ENCODE data around the gene NTSR2. TPM values are rescaled to one million over a fixed set of nuclear protein-coding genes. Genes with fewer than 3 reads are reported as not detected.

NTSR2 gene
- total RNA-seq, 1 donor from 2014 or later: not detected

DNA sequence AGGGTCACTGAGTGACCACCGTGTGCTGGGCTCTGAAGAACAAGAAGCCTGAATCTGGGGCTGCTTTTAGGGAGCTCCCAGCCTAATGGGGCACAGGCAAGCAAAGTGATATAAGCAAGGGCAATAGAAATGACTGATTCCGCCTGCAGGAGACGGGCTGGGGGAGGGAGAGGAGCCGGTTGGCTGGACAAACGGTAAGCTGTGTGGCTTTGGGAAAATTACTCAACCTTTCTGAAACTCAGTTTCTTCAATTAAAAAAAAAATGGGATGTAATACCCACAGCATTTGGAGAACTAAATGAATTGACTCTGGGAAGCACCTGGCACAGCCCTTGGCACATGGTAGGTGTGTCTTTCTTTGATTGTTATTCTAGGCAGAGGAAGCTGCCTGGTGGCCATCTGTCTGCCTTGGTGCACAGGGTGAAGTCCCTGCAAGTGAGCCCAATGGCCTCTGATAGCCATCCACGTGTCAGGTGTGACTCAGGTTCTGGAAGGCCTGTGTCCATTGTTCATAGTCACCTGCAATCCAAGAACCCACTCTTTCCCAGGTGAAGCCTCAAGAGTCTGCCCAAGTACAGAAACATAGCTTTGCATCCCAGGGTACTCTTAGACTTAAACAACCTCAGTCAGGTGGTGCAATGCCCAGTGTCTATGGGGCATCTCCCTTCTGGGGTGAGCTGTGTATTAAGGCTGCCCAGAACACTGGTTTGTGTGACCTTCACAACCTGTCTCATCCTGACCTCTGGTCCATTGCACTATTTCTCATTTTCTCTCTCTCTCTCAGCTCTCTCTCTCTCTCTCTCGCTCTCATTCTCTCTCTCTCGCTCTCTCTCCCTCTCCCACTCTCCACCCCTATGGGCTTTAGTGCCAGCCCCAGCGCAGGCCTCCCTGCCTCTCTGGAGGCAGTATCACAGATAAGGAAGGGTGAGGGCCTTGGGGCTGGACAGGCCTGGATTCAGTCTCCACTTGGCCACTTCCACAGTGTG, 30.0 kb upstream of the NTSR2 start:
- no peak for DNase-seq (ENCODE audit: low spot score)

DNA sequence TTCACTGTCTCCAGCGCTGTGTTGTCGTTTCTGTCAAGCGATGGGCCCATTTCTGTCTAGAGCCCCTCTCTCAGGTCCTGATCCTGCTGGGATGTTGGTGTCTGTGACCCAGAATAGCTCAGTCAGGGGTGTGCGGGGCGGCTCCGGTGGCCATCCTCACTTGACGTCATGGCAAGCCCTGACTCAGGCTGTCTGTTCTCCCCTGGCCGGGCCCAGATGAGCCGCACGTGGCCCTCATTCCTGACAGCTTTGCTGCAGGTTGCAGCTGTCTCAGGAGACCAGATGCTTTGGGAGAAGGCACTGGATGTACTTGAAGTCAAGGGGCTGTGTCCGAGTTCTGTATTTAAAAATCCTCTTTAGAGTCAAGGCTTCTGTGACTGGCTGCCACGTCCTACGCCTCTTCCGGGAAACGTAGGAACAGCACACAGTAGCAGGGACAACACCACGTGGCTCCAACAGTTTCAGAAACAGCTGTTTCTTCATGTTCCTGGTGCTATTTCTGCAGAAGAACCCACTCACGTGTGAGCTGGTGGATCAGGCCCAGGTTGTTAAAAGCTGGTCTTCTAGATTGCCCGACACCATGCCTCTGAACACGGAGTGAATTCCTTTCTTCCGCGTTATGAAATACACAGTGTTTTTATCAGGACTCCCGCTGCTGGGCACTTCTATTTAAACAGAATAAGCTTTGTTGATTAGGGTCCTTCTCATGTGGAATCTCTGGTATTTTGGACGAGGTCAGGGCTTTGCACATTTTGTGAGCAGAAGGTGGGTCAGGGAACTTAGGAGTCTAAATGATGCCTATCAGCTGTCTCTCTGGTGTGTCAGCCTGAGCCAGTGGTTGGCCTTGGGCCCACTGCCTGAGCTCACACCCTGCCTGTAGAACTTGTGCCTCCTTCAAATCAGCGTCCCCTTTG, 28.3 kb upstream of the NTSR2 start:
- DNase-seq (ENCODE audit: low spot score): peak; percentile 60

DNA sequence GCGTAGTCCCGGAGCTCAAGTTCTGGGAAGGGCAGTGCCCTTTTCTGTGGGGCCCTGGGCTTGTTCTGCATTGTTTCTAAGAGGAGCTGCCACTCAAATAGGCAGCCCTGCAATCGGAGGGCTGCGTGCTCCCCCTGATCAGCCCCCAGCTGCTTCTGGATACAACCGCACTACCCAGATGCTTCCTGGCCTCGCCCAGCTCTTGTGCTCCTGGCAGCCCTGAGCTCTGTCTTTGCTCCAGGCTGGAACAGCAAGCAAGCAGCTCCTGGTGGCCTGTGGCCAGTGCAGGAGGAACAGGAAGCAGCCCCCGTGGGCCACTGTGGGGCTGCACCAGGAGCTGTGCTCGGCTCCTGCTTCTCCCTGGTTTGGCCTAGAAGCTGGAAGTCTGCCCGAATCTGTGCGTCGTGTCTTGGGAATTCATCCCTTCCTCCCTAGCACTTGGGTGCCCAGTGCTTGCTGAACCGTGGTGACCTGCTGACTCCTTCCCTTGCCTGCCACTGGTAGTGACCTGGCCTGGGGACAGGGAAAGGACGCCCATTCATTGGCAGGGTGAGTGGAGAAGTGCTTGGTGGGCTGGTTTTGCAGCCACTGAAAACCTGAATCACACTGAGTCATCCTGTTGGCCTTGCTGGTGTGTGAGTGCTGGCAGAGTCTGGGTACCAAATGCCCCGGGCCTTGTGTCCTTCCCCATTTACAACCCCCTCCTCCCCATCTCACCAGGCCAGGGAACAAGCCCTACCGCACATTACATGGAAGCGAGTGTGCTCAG, 27.3 kb upstream of the NTSR2 start:
- DNase-seq (ENCODE audit: low spot score): no peak

- DNase-seq (ENCODE audit: low spot score): no peak
Measured at GRCh38 chr2:11696736-11697102, 26.7 kb upstream of the NTSR2 start.

DNA sequence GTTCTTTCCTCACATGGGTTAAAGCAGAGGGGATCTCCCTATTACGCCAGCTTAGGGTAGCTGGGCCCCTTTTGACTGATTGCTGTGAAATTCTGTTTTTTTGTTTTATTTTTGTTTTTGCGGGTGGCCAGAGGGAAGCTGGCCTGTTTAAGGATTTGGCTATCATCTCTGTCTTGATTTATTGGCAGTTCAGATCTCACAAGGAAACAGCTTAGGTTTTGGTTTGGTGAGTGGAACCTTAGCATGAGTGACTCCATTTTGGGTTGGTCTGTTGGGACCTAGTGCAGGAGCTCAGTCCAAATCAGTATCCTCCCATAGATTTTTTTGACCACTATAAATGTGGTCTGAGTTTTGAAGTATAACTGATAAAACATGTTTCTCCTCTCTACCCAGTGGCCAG, 25.6 kb upstream of the NTSR2 start:
- no peak for DNase-seq (ENCODE audit: low spot score)

GRCh38 chr2:11692966-11693521, 23.0 kb upstream of the NTSR2 start:
- DNase-seq (ENCODE audit: low spot score): no peak

- no peak for DNase-seq (ENCODE audit: low spot score)
Measured at GRCh38 chr2:11691076-11691660, 21.2 kb upstream of the NTSR2 start.

GRCh38 chr2:11688222-11689069, 18.5 kb upstream of the NTSR2 start:
- DNase-seq (ENCODE audit: low spot score): peak; percentile 83

GRCh38 chr2:11687736-11688135, 17.7 kb upstream of the NTSR2 start:
- no peak for DNase-seq (ENCODE audit: low spot score)

DNA sequence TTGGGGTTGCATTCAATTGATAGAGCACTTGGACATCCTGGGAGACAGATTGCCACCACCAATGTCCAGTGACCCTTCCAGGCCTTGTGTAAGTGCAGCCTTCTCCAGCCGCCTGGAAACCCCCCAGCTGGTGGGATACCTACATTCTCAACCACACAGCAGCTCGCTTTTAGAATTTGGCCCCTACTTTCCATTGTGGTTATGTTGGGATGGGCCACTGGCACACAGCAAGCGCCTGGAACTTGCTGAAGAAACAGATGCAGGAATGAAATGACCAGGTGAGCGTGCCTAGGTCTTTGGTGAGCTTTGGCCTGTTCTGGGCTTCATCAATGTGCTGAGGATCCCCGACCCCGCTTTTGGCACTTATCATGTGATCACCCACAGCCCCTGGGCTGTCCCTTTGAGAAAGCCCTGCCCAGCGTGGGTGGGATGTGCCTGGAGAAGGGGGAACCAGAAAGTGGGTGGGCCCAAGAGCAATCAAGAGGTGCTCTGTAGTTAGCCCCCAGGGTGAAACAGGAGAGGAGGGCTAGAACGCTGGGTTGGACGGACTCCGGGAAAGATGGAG, 16.0 kb upstream of the NTSR2 start:
- no peak for DNase-seq (ENCODE audit: low spot score)

DNA sequence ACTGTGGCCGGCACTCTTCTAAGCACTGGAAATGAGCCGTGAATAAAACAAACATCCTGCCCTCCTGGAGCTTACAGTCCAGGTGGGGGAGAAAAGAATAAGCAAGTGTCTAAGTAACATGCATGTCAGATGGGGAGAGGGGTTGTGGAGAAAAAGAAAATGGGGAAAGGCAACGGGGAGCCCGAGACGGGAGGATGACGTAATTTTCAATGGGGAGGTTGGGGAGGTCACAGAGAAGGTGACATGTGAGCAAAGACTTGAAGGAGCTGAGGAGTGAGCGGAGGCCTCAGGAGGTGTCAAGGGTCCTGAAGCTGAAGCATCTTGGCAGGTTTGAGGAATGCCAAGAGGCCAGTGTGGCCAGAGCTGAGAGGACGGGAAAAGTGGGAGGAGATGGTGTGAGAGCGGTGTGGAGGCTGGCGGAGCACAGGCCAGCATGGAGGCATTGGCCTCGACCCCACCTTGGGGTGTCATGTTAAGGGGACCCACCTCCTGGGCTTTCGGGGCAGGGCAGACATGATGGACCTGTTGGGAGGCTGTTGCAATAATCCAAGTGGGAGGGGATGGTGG, 15.0 kb upstream of the NTSR2 start:
- DNase-seq (ENCODE audit: low spot score): no peak

DNA sequence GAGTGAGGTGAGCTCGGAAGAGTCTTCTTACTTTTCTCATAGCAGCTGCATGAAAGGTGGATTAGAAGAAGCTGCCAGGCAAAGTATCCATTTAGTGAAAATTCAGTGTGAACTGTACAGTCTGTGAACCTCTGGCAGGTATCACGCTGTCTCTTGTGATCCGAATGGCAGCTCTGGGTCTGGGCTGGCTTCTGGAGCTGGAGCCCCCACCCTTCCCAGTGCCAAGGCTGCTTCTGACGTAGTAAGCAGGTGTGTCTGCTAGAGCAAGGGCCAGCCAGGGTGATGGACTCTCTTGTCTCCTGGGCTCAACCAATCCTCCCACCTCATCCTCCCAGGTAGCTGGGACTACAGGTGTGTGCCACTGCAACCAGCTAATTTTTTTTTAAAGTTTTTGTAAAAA, 14.0 kb upstream of the NTSR2 start:
- DNase-seq (ENCODE audit: low spot score): no peak

DNA sequence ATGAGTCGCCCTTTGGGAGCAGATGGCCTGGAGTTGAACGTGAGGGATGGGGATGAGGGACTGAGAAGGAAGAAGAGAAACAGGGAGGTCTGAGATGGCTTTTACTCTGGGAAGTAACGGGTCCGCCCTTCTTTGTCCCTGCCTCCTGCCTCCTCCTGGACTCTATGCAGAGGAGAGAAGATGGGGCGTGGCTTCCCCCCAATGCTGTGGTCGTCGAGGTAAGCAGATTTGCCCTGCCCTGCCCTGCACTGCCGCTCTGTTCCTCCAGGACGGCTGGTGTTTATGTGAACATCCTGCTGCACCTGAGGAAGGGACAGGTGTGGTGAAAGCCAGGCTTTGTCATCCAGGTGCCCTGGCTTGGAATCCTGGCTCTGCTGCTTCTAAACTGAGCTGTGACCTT, 13.5 kb upstream of the NTSR2 start:
- DNase-seq (ENCODE audit: low spot score): no peak

- DNase-seq (ENCODE audit: low spot score): no peak
Measured at GRCh38 chr2:11682590-11682915, 12.6 kb upstream of the NTSR2 start.

DNA sequence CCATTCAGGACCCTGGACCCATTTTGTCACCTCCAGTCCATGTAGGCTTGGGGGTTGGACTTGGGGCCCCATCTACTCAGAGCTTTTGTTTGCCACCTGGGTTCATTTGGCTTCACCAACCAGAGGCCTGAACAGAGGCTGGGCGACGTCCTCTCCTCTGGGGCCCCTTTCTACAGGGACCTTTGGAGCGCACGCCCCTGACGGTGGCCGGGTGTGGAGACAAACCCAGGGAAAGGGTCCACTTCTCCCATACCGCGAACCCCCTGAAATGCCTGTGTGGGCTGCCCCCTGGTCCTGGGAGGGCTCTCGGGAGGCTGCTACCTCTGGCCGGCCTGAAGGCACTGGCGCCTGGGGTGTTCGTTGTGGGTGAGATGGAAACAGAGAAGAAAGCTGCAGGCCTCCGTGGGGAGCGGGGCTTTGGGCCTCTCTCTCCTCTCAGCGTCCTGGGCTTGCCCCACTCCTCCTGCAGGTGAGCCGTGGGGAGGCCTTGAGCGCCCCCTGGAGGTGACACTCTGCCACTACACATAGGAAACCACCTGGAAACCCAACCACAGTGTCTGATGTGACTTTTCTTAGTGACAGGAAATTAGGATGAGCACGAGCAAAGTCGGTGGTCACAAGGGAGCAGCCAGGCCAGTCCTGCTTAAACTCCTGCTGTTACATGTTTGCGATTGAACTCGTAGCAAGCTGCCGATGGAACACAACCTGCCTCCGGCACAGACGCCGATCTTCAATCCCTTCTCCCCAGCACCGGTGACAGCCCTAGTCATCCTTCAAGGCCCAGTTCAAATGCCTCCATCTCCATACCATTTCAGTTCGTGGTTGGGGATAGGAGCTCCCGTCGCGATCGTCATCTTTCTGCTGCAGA, 12.0 kb upstream of the NTSR2 start:
- DNase-seq (ENCODE audit: low spot score): no peak

- no peak for DNase-seq (ENCODE audit: low spot score)
Measured at GRCh38 chr2:11680901-11681721, 11.1 kb upstream of the NTSR2 start.

DNA sequence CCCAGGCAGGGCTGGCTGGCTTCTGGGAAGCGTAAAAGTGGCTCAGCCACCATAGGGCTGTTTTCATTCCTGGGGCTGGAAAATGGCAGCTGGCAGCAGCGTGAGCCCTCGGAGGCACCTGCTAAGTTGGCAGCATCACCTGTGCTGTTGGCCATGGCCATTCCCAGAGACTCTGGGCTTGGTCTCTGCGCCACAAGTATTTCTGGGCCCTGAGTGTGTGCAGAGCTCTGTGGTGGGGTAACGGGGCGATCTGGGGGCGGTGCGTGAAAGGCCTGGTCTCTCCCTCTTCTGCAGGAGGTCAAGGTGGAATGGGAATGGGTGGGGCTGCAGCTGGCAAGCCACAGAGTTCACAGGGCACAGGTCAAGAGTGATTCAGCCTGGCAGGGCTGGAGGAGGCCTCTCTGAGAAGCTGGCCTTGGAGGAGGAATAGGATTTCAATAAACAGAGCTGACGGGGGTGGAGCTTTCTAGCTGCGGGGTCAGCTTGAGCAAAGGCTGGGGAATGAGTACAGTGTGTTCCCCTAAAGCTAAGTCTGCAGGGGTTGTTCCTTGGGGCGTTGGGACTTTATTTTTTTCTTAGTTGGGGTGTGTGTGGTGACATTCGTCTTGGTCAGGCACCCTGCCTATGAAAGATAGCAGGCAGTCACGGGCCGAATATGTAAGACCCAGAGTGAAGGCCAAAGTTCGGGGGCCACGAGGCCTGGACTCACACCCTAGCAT, 10.3 kb upstream of the NTSR2 start:
- DNase-seq (ENCODE audit: low spot score): no peak
